K562 (cell line): ENCODE data around the gene COL13A1.

ENCODE experiments used
- GABPA ChIP-seq: fragments of 200-800 bp; sonication (Bioruptor generic); conservative IDR thresholded peaks from 2 replicates; pipeline ENCODE4 v1.6.1; 2016; ENCODE audit warnings: low read depth, missing genetic modification characterization, missing compliant biosample characterization
- MYBL2 ChIP-seq, 2 experiments: fragments of 450-650 bp in 1 of 2; sonication (generic) in 1 of 2; formaldehyde crosslinking in 1 of 2; IDR thresholded peaks; 2 replicates each; pipeline versions ENCODE4 v1.6.1 to v1.8.1; 2017 to 2022; ENCODE audit warnings: borderline replicate concordance in 1 of 2, inconsistent platforms in 1 of 2, low read depth in 1 of 2, mild to moderate bottlenecking in 1 of 2, missing genetic modification reagents in 1 of 2, moderate library complexity in 1 of 2
- POLR2AphosphoS2 ChIP-seq: IDR thresholded peaks from 2 replicates; pipeline ENCODE4 v1.6.1; 2012; ENCODE audit warnings: low read length, improper control_type of control experiment
- RBBP5 ChIP-seq: fragments of 200-600 bp; sonication (generic); IDR thresholded peaks from 2 replicates; pipeline ENCODE4 v1.6.1; 2012; ENCODE audit warnings: borderline replicate concordance, mild to moderate bottlenecking, low read length, control low read depth, inconsistent platforms; ENCODE audit not compliant: insufficient read depth, poor library complexity, severe bottlenecking
- TF ChIP-seq, protein P1 (sequence below): sonication (generic); formaldehyde crosslinking; IDR thresholded peaks from 2 replicates; pipeline ENCODE4 v1.4.0; 2020; ENCODE audit warnings: mild to moderate bottlenecking, missing genetic modification reagents

DNA sequence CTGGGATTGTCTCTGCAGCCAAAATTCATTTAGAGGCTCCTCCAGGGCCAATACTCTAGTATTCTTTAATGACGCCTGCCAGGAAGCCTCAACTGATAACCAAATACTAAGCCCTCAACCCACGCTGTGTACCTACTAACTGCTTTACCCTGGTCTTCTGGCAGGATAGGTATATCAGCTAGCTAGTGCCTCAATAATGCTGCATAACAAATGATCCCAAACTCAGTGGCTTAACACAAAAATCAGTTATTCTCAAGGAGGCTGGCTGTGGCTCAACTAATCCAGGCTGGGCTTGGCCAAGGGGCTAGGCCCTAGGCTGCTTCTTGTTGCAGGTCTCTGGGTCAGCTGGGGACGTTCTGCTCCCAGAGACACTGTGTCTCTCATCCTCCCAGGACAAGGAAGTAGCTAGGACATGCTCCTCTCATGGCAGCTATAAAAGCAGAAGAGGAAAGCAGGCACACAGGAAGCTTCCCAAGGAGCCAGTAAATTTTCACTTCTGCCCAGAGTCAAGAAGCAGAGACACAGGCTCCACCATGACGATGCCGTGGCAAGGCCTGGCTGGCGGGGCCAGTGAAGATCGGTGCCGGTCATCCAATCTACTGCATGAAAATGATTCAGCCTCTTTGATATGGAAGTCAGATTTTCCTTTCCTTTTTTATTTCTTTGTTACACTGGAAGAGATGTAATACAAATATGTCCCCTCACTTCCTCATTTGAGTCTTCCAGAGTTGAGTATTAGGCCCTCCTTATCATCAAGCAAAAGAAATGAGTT lies 28.6 kb upstream of the COL13A1 start:
- TF ChIP-seq POLR2AphosphoS2 (no peak), MYBL2 (IDR thresholded peaks at IDR 0.05; ENCODE audit: low read depth) (no peak), MYBL2 (CRISPR knock-in tag; IDR thresholded peaks at IDR 0.05; ENCODE audit: borderline replicate concordance) (no peak), GABPA (no peak), RBBP5 (no peak)
- TF ChIP-seq, protein P1, sequence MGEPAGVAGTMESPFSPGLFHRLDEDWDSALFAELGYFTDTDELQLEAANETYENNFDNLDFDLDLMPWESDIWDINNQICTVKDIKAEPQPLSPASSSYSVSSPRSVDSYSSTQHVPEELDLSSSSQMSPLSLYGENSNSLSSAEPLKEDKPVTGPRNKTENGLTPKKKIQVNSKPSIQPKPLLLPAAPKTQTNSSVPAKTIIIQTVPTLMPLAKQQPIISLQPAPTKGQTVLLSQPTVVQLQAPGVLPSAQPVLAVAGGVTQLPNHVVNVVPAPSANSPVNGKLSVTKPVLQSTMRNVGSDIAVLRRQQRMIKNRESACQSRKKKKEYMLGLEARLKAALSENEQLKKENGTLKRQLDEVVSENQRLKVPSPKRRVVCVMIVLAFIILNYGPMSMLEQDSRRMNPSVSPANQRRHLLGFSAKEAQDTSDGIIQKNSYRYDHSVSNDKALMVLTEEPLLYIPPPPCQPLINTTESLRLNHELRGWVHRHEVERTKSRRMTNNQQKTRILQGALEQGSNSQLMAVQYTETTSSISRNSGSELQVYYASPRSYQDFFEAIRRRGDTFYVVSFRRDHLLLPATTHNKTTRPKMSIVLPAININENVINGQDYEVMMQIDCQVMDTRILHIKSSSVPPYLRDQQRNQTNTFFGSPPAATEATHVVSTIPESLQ (CRISPR knock-in tag) = no peak
